Activated CD8-positive, alpha-beta memory T cell treated with anti-CD3 and anti-CD28 coated beads for 36 hours (primary cell): ENCODE results near the gene TRIM41. TPM values are rescaled to one million over a fixed set of nuclear protein-coding genes. Genes with fewer than 3 reads are reported as not detected.

ENCODE experiments used
- CTCF ChIA-PET: fragments of 350-600 bp; sonication (Branson Sonifier 250); formaldehyde crosslinking; loops from one replicate; lab custom pipeline; 2021; ENCODE audit warnings: antibody characterized with exemption; lab: Charles Lee
- POLR2A ChIA-PET: fragments of 350-600 bp; sonication (Branson Sonifier 250); formaldehyde crosslinking; loops from one replicate; lab custom pipeline; 2021; ENCODE audit warnings: antibody characterized with exemption; lab: Charles Lee
- total RNA-seq, 2 experiments: library from RNA; stranded (reverse); gene quantifications; one replicate each; pipeline ENCODE4 v1.2.3, GENCODE V29; 2021

TRIM41 gene
- total RNA-seq, 2 experiments from 2014 or later = 36.5 to 38.6 TPM

- ChIA-PET POLR2A (no interaction called here), CTCF (no interaction called here)
Measured at GRCh38 chr5:181218795-181219124, 4.3 kb upstream of the TRIM41 start.

GRCh38 chr5:181219262-181220177, 3.6 kb upstream of the TRIM41 start:
- ChIA-PET CTCF (interaction anchor here (0.6 kb wide), 1 partner anchor 44 kb away, joined by 3 read pairs; no protein-coding TSS in a partner anchor), POLR2A (no interaction called here)

DNA sequence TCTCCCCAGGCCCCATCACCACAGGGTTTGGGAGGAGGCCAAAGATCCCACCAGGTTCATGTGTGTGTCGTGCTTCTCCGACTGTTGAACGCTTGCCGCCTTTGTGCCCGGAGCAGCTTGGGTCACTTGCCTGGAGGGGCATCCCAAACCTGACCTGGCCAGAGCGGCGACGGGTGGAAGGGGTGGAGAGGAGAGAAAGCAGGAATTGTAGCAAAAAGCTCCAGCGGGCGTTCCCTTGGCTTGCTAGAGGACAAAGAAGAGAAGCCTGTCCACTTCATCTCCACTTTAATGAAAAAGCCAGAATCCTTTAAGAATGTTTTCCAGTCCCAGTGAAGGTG, 2.9 kb upstream of the TRIM41 start:
- POLR2A ChIA-PET = no interaction called here
- CTCF ChIA-PET = interaction anchor here (0.6 to 1.0 kb wide), 2 partner anchors 12 to 45 kb away, joined by 3 to 4 read pairs; no protein-coding TSS in a partner anchor

- POLR2A ChIA-PET = interaction anchor here (1.0 to 7.1 kb wide), 2 partner anchors 15 to 36 kb away, joined by 3 to 33 read pairs; no protein-coding TSS in a partner anchor
- CTCF ChIA-PET = interaction anchor here (1.0 to 2.1 kb wide), 5 partner anchors 13 to 37 kb away, joined by 4 to 11 read pairs (median 4); partner anchors contain the start of gene TRIM7
Measured at GRCh38 chr5:181221105-181221791, 1.8 kb upstream of the TRIM41 start.

DNA sequence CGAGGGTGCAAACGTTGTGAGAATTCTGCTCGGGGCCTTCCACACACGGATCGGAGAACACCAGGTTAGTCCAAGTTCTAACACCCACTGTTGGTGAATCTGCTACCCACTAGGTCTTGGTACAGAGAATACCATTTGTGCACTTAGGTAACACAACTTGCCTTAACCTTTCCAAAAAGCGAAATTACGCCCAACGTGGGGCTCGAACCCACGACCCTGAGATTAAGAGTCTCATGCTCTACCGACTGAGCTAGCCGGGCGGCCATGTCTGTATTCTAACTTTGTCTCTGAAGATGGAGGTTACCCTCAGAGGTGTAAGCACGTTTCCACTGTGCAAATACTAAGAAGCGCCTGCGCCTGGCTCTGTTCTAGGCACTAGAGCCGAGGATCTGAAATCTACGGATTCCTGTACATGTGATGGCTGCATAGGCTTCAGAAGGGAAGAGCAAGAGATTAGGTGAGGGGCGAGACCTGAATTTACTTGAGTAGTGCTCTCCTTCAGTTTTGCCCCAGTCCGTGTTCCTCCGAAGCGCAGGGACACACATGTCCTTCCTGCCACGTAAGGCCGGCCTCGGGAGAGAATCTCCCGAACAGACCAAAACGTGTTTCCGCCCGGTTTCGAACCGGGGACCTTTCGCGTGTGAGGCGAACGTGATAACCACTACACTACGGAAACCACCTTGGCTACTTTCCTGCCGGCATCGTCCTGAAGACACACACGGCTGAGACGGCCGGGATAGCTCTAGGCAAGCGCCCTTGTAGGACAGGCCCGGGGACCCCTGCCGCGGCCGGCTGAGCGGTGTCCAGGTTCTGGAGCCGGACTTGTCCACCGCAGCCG, 1.1 kb upstream of the TRIM41 start:
- CTCF ChIA-PET = interaction anchor here (0.8 to 2.1 kb wide), 8 partner anchors 15 to 37 kb away, joined by 3 to 11 read pairs (median 5); partner anchors contain the start of gene TRIM7
- POLR2A ChIA-PET = interaction anchor here (0.6 to 7.1 kb wide), 6 partner anchors 14 to 37 kb away, joined by 3 to 33 read pairs (median 9); partner anchors contain the start of gene RACK1

- POLR2A ChIA-PET = interaction anchor here (0.6 to 7.1 kb wide), 5 partner anchors 13 to 33 kb away, joined by 3 to 33 read pairs (median 12); partner anchors contain the start of gene RACK1
- CTCF ChIA-PET = interaction anchor here (0.8 to 2.1 kb wide), 8 partner anchors 15 to 38 kb away, joined by 3 to 11 read pairs (median 5); partner anchors contain the start of gene TRIM7
Measured at GRCh38 chr5:181222630-181223057, 437 bp upstream of the TRIM41 start.

- CTCF ChIA-PET = interaction anchor here (0.8 to 2.1 kb wide), 4 partner anchors 17 to 36 kb away, joined by 3 to 10 read pairs (median 5); no protein-coding TSS in a partner anchor
- POLR2A ChIA-PET = interaction anchor here (0.6 to 7.1 kb wide), 8 partner anchors 12 to 393 kb away, joined by 3 to 33 read pairs (median 5); partner anchors contain the start of genes RACK1 and TRIM7
Measured at GRCh38 chr5:181223729-181224389, 778 bp downstream of the TRIM41 start.

- CTCF ChIA-PET = interaction anchor here (0.8 kb wide), 1 partner anchor 36 kb away, joined by 3 read pairs; no protein-coding TSS in a partner anchor
- POLR2A ChIA-PET = interaction anchor here (0.7 to 7.1 kb wide), 8 partner anchors 11 to 37 kb away, joined by 3 to 33 read pairs (median 4); partner anchors contain the start of gene RACK1
Measured at GRCh38 chr5:181224390-181225229, 1.5 kb downstream of the TRIM41 start.

DNA sequence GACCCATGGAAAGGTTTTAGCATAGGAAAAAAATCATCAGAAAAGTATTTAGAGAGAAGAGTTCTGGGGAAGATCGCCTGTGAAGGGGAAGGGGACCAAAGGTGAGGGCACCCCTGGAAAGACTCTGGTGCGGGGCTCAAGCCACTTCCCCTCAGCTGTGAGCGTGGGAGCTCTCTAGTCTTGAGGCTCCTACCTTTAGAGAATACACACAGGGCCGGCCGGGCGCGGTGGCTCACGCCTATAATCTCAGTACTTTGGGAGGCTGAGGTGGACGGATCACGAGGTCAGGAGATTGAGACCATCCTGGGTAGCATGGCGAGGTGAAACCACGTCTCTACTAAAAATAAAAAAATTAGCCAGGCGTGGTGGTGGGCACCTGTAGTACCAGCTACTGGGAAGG, 6.9 kb downstream of the TRIM41 start:
- ChIA-PET POLR2A (interaction anchor here (0.5 kb wide), 1 partner anchor 53 kb away, joined by 11 read pairs; no protein-coding TSS in a partner anchor), CTCF (interaction anchor here (0.7 to 1.0 kb wide), 2 partner anchors 10 to 45 kb away, joined by 3 to 5 read pairs; no protein-coding TSS in a partner anchor)

- ChIA-PET CTCF (interaction anchor here (0.7 to 1.0 kb wide), 2 partner anchors 9 to 45 kb away, joined by 3 to 5 read pairs; no protein-coding TSS in a partner anchor), POLR2A (no interaction called here)
Measured at GRCh38 chr5:181230551-181230950, 7.5 kb downstream of the TRIM41 start.

- POLR2A ChIA-PET = interaction anchor here (0.6 kb wide), 1 partner anchor 10 kb away, joined by 6 read pairs; no protein-coding TSS in a partner anchor
- CTCF ChIA-PET = no interaction called here
Measured at GRCh38 chr5:181231432-181231831, 8.4 kb downstream of the TRIM41 start.

DNA sequence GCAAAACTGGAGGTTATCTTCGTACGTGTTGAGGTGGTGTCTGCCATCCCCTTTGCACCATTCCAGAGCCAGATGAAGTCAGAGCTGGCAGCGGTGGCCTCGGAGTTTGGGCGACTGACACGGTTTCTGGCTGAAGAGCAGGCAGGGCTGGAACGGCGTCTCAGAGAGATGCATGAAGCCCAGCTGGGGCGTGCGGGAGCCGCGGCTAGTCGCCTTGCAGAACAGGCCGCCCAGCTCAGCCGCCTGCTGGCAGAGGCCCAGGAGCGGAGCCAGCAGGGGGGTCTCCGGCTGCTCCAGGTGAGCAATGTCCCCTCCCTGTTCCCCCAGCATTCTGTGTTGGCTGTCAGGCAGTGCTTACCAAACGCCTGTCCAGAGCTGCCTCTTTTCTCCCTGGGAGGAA, 9.5 kb downstream of the TRIM41 start:
- ChIA-PET POLR2A (no interaction called here), CTCF (no interaction called here)

- POLR2A ChIA-PET = no interaction called here
- CTCF ChIA-PET = no interaction called here
Measured at GRCh38 chr5:181233088-181233800, 10.2 kb downstream of the TRIM41 start.

DNA sequence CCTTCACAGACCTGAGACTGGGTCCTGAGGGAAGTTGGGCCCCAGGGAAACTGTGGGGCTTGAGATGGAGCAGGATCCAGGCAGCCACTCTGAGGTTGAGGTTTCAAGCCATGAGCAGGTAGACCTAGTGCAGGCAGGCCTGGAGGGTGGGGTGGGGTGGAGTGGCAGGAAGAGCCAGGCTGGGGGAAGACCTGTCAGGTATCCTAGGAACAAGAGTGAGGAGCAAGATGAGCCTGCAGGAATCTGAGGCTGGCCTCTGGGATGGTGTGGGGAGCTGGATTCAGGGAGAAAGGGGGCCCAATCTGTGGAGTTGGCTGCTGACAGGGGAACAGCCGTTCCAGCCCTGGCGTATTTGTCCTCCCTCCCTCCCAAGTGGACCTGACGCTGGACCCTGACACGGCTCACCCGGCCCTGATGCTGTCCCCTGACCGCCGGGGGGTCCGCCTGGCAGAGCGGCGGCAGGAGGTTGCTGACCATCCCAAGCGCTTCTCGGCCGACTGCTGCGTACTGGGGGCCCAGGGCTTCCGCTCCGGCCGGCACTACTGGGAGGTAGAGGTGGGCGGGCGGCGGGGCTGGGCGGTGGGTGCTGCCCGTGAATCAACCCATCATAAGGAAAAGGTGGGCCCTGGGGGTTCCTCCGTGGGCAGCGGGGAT, 10.8 kb downstream of the TRIM41 start:
- CTCF ChIA-PET = no interaction called here
- POLR2A ChIA-PET = interaction anchor here (1.8 kb wide), 1 partner anchor 10 kb away, joined by 7 read pairs; the partner anchor contains the start of gene RACK1
